SK-N-SH treated with all-trans-retinoic acid at 6 μM for 48 hours (cell line): ENCODE measurements around the gene KHNYN.

Experiments
- ATAC-seq: fragments of 200-7000 bp; cut with Tn5 transposase; 3 replicates; pipeline ENCODE4 v1.9.1; 2020; ENCODE audit warnings: mild to moderate bottlenecking, moderate library complexity
- ARNTL ChIP-seq: fragments of 450-650 bp; formaldehyde crosslinking; IDR thresholded peaks from 2 replicates; pipeline ENCODE4 v1.5.0; 2020; ENCODE audit warnings: low read depth, mild to moderate bottlenecking, moderate library complexity, borderline replicate concordance
- BACH2 ChIP-seq: fragments of 250-450 bp; sonication (Bioruptor Pico); IDR thresholded peaks from 2 replicates; pipeline ENCODE4 v1.9.0; 2021; ENCODE audit warnings: mild to moderate bottlenecking, borderline replicate concordance
- CSDC2 ChIP-seq: fragments of 250-450 bp; sonication (Bioruptor Pico); IDR thresholded peaks from 2 replicates; pipeline ENCODE4 v1.5.0; 2020; ENCODE audit warnings: mild to moderate bottlenecking, moderate library complexity
- CSRNP3 ChIP-seq: fragments of 250-450 bp; sonication (Bioruptor Pico); IDR thresholded peaks from 2 replicates; pipeline ENCODE4 v1.5.1; 2021; ENCODE audit warnings: mild to moderate bottlenecking, moderate library complexity
- ESRRG ChIP-seq: fragments of 250-450 bp; sonication (Bioruptor Pico); IDR thresholded peaks from 2 replicates; pipeline ENCODE4 v1.6.1; 2021; ENCODE audit warnings: mild to moderate bottlenecking
- GLIS3 ChIP-seq: fragments of 250-450 bp; sonication (Bioruptor Pico); IDR thresholded peaks from 2 replicates; pipeline ENCODE4 v1.5.0; 2020; ENCODE audit warnings: mild to moderate bottlenecking, moderate library complexity
- ISL1 ChIP-seq: fragments of 250-450 bp; sonication (Bioruptor Pico); IDR thresholded peaks from 2 replicates; pipeline ENCODE4 v2.1.2; 2022; ENCODE audit warnings: mild to moderate bottlenecking, moderate library complexity
- OSR1 ChIP-seq: fragments of 250-450 bp; sonication (Bioruptor Pico); IDR thresholded peaks from 2 replicates; pipeline ENCODE4 v1.8.0; 2022; ENCODE audit warnings: moderate library complexity, mild to moderate bottlenecking, inconsistent platforms
- PPARA ChIP-seq: fragments of 250-450 bp; sonication (Bioruptor Pico); IDR thresholded peaks from 2 replicates; pipeline ENCODE4 v1.5.0; 2020; ENCODE audit warnings: mild to moderate bottlenecking, borderline replicate concordance
- RARB ChIP-seq: fragments of 250-450 bp; sonication (Bioruptor Pico); IDR thresholded peaks from 2 replicates; pipeline ENCODE4 v1.8.0; 2021; ENCODE audit warnings: mild to moderate bottlenecking, moderate library complexity
- TCF4 ChIP-seq: fragments of 250-450 bp; sonication (Bioruptor Pico); IDR thresholded peaks from 2 replicates; pipeline ENCODE4 v1.8.0; 2021; ENCODE audit warnings: mild to moderate bottlenecking, moderate library complexity, borderline replicate concordance
- TOX ChIP-seq: fragments of 250-450 bp; sonication (Bioruptor Pico); IDR thresholded peaks from 2 replicates; pipeline ENCODE4 v1.8.0; 2021; ENCODE audit warnings: mild to moderate bottlenecking, moderate library complexity, borderline replicate concordance
- ZC3H10 ChIP-seq: fragments of 250-450 bp; sonication (Bioruptor Pico); IDR thresholded peaks from 2 replicates; pipeline ENCODE4 v1.5.1; 2021; ENCODE audit warnings: mild to moderate bottlenecking, moderate library complexity
- ZFP3 ChIP-seq: fragments of 250-450 bp; sonication (Bioruptor Pico); IDR thresholded peaks from 2 replicates; pipeline ENCODE4 v1.5.0; 2020; ENCODE audit warnings: mild to moderate bottlenecking, moderate library complexity
- ZFP30 ChIP-seq: fragments of 450-650 bp; formaldehyde crosslinking; IDR thresholded peaks from 2 replicates; pipeline ENCODE4 v1.5.0; 2022; ENCODE audit warnings: mild to moderate bottlenecking, moderate library complexity
- ZNF565 ChIP-seq: fragments of 450-650 bp; formaldehyde crosslinking; conservative IDR thresholded peaks from 2 replicates; pipeline ENCODE4 v1.5.0; 2020; ENCODE audit warnings: low read depth, mild to moderate bottlenecking, moderate library complexity
- ZNF70 ChIP-seq: fragments of 450-650 bp; formaldehyde crosslinking; IDR thresholded peaks from 2 replicates; pipeline ENCODE4 v1.5.0; 2020; ENCODE audit warnings: mild to moderate bottlenecking, moderate library complexity
- ZNF8 ChIP-seq: fragments of 450-650 bp; formaldehyde crosslinking; IDR thresholded peaks from 2 replicates; pipeline ENCODE4 v1.5.0; 2020; ENCODE audit warnings: mild to moderate bottlenecking, moderate library complexity
- TF ChIP-seq, protein P1 (sequence below): fragments of 250-450 bp; sonication (Bioruptor Pico); IDR thresholded peaks from 2 replicates; pipeline ENCODE4 v1.5.1; 2020; ENCODE audit warnings: low read depth, mild to moderate bottlenecking, moderate library complexity
- TF ChIP-seq, protein P2 (sequence below): fragments of 250-450 bp; sonication (Bioruptor Pico); IDR thresholded peaks from 2 replicates; pipeline ENCODE4 v1.5.0; 2020; ENCODE audit warnings: mild to moderate bottlenecking, moderate library complexity
- TF ChIP-seq, protein P3 (sequence below): fragments of 250-450 bp; sonication (Bioruptor Pico); IDR thresholded peaks from 2 replicates; pipeline ENCODE4 v1.8.0; 2021; ENCODE audit warnings: low read depth, mild to moderate bottlenecking, moderate library complexity, borderline replicate concordance

Gene KHNYN

GRCh38 chr14:24461336-24461735 is 31.6 kb downstream of the KHNYN start:
- no peak for ATAC-seq
- TF ChIP-seq, protein P1, sequence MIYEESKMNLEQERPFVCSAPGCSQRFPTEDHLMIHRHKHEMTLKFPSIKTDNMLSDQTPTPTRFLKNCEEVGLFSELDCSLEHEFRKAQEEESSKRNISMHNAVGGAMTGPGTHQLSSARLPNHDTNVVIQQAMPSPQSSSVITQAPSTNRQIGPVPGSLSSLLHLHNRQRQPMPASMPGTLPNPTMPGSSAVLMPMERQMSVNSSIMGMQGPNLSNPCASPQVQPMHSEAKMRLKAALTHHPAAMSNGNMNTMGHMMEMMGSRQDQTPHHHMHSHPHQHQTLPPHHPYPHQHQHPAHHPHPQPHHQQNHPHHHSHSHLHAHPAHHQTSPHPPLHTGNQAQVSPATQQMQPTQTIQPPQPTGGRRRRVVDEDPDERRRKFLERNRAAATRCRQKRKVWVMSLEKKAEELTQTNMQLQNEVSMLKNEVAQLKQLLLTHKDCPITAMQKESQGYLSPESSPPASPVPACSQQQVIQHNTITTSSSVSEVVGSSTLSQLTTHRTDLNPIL (CRISPR knock-in tag): no peak
- TF ChIP-seq RARB (CRISPR knock-in tag) (no peak), GLIS3 (CRISPR knock-in tag) (no peak), CSRNP3 (CRISPR knock-in tag) (no peak), ESRRG (CRISPR knock-in tag) (no peak), ZFP3 (CRISPR knock-in tag) (no peak), TOX (CRISPR knock-in tag) (no peak), ZNF565 (CRISPR knock-in tag) (no peak), ZNF70 (no peak), TCF4 (CRISPR knock-in tag) (no peak), ZNF8 (CRISPR knock-in tag) (no peak), BACH2 (CRISPR knock-in tag) (no peak), CSDC2 (CRISPR knock-in tag) (no peak), OSR1 (CRISPR knock-in tag) (no peak), ZC3H10 (CRISPR knock-in tag) (no peak)

DNA sequence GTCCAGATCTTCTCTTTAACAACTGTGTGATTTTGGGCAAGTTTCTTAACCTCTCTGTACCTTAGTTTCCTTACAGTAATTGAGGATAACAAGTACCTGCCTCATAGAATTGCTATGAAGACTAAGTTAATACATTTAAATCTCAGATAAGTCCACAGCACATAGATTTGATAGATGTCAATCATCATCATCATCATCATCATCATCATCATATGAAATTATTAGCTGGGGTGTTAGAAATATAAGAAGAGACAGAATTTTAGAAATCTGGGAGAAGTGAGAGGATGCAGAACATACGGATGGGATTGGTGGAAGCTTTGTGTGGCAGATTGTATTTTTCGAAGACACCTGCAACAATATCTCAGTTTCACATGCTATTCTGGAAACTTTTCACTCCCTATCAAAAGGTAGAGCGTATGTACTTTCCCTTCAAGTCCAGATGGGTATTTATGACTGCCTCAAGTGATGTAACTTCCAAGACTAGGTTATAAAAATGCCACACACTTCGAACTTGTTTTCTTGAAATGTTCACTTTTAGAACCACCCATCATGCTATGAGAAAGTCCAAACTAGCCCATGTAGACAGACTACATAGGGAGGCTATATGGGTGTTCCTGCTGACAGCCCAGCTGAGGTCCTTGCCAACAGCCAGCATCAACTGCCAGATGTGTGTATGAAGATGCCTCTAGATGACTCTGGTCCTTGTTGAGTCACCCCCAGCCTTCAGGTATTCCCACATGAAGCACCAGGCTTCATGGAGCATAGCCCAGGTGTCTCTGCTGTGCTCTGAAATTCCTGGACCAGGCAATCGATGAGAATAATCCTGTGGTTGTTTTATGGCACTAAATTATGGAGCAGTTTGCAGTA is 33.5 kb downstream of the KHNYN start:
- ATAC-seq: no peak
- TF ChIP-seq ISL1 (CRISPR knock-in tag) (no peak), PPARA (no peak)

DNA sequence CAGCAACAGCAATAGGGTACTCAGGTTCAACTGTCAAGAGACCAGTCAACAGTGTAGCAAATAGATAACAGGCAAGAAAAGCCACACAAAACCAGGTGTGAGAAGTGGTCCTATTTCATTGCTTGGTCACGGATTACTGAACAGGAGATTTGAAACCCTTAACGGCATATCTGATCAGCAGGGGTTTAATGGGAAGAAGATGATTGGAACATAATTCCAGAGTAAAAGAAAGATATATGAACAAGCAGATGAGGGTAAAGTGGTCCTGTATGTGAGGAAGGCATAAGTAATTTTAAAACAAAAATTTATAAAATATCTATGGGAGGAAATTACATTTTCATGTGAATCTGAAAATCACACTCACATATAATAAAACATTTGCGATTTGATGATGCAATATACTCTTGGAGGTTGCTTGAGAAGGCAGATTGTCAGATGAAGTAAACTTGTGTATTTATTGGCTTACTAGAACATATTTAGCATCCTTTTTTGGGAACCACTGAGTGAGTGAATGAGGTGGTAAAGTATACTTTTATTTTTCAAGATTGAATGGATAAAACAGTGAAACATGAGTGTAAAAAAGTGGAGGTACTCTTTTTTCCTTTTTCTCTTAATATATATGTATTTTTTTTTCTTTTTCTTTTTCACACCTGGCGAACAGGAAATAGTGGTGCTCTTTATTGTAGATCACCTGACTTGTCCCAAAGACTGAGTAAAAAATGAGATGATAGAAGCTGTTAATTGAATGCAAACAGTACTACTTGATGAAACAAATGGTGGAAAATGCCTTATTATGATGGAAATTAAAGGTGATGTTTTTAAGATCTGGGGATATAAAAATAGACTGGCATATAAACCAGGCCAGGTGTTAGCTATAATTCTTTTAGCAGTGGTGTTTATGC is 34.4 kb downstream of the KHNYN start:
- ATAC-seq: no peak

GRCh38 chr14:24465368-24465767 is 35.6 kb downstream of the KHNYN start:
- no peak for ATAC-seq
- TF ChIP-seq ZNF565 (CRISPR knock-in tag): no peak
- no peak for TF ChIP-seq GLIS3 (CRISPR knock-in tag)
- no peak for TF ChIP-seq ZNF70
- TF ChIP-seq, protein P2, sequence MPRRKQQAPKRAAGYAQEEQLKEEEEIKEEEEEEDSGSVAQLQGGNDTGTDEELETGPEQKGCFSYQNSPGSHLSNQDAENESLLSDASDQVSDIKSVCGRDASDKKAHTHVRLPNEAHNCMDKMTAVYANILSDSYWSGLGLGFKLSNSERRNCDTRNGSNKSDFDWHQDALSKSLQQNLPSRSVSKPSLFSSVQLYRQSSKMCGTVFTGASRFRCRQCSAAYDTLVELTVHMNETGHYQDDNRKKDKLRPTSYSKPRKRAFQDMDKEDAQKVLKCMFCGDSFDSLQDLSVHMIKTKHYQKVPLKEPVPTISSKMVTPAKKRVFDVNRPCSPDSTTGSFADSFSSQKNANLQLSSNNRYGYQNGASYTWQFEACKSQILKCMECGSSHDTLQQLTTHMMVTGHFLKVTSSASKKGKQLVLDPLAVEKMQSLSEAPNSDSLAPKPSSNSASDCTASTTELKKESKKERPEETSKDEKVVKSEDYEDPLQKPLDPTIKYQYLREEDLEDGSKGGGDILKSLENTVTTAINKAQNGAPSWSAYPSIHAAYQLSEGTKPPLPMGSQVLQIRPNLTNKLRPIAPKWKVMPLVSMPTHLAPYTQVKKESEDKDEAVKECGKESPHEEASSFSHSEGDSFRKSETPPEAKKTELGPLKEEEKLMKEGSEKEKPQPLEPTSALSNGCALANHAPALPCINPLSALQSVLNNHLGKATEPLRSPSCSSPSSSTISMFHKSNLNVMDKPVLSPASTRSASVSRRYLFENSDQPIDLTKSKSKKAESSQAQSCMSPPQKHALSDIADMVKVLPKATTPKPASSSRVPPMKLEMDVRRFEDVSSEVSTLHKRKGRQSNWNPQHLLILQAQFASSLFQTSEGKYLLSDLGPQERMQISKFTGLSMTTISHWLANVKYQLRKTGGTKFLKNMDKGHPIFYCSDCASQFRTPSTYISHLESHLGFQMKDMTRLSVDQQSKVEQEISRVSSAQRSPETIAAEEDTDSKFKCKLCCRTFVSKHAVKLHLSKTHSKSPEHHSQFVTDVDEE: no peak
- TF ChIP-seq, protein P3, sequence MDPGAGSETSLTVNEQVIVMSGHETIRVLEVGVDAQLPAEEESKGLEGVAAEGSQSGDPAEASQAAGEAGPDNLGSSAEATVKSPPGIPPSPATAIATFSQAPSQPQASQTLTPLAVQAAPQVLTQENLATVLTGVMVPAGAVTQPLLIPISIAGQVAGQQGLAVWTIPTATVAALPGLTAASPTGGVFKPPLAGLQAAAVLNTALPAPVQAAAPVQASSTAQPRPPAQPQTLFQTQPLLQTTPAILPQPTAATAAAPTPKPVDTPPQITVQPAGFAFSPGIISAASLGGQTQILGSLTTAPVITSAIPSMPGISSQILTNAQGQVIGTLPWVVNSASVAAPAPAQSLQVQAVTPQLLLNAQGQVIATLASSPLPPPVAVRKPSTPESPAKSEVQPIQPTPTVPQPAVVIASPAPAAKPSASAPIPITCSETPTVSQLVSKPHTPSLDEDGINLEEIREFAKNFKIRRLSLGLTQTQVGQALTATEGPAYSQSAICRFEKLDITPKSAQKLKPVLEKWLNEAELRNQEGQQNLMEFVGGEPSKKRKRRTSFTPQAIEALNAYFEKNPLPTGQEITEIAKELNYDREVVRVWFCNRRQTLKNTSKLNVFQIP (CRISPR knock-in tag): no peak
- TF ChIP-seq ISL1 (CRISPR knock-in tag): no peak
- no peak for TF ChIP-seq ZC3H10 (CRISPR knock-in tag)
- TF ChIP-seq OSR1 (CRISPR knock-in tag): no peak
- no peak for TF ChIP-seq RARB (CRISPR knock-in tag)
- TF ChIP-seq TOX (CRISPR knock-in tag): no peak
- no peak for TF ChIP-seq PPARA
- no peak for TF ChIP-seq CSRNP3 (CRISPR knock-in tag)
- no peak for TF ChIP-seq TCF4 (CRISPR knock-in tag)
- no peak for TF ChIP-seq BACH2 (CRISPR knock-in tag)
- TF ChIP-seq ARNTL: no peak
- TF ChIP-seq ZFP30 (CRISPR knock-in tag): no peak
- TF ChIP-seq ESRRG (CRISPR knock-in tag): no peak

More for the DNA sequence above, 34.4 kb downstream of the KHNYN start:
- TF ChIP-seq PPARA (no peak), ESRRG (CRISPR knock-in tag) (no peak), ZNF70 (no peak), ZNF565 (CRISPR knock-in tag) (no peak), OSR1 (CRISPR knock-in tag) (no peak), CSDC2 (CRISPR knock-in tag) (no peak), ZFP3 (CRISPR knock-in tag) (no peak)
- TF ChIP-seq, all 23 proteins: peak for 0
